SKM-1 treated with dmso at 0.1 percent for 144 hours (cell line): Measurements from ENCODE around the gene DOHH.
"Not testable (repeated sequence)": the region's sequence is repeated elsewhere in the genome, so short reads cannot be mapped to it uniquely, and the experiment has no call there.

Source experiments
- DNase-seq: peaks from one replicate; lab custom pipeline; 2025; ENCODE audit not compliant: unreplicated experiment; lab: John Stamatoyannopoulos, UW

DOHH gene

GRCh38 chr19:3520166-3521103, 20.0 kb upstream of the DOHH start:
- DNase-seq = no peak

DNA sequence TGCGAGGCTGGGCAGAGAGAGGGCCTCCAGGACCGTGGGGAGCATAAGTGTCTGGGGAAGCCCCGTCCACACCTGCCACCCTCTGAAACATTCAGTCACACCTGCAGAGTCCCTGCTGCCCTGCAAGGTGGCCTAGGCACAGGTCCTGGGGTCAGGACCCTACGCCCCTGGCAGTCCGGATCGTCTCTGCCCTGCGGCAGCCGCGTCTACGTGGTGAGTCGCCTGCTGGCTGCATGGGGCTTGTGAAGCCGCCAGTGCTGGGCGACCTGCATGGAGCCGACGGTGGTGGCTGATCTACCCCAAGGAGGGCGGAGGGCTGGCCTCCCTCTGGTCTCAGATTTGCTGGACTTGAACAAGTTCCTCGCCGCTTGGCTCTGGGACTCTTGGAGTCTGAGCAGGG, 18.7 kb upstream of the DOHH start:
- no peak for DNase-seq

GRCh38 chr19:3518659-3519058, 18.2 kb upstream of the DOHH start:
- DNase-seq = no peak

- DNase-seq = no peak
Measured at GRCh38 chr19:3518255-3518654, 17.8 kb upstream of the DOHH start.

DNA sequence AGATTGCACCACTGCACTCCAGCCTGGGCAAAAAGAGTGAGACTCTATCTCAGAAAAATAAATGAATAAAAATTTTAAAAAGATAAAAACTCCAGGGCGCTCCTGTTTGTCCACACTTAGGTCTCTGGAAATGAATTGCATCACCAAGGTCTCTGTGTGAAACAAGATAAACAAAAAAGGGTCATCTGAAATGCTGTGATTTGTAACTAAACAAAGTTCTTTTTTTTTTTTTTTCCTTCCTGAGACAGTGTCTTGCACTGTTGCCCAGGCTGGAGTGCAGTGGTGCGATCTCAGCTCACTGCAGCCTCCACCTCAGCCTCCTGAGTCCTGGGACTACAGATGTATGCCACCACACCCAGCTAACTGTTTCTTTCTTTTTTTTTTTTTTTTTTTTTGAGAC, 17.2 kb upstream of the DOHH start:
- no peak for DNase-seq

DNA sequence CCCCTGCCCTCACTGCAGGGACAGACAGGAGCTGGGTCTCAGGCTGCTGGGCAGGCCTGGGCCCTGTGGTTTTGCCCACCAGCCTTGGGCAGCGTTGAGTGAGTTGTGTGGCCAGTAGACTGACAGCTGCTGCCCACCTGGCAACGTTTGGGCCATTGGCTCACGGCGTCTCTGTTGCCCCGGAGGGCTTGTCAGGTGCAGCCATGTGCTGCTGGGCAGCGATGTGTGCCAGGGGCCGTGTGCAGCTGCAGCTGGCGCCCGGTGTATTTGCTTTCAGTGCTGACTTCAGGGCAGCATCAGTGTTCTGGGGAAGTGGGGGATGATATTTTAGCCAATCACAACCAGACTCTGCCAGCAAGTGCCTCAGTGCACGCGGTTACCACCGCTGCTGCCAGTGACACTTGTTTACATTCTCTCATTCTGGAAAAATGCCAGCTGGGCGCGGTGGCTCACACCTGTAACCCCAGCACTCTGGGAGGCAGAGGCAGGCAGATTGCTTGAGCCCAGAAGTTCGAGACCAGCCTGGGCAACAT, 16.3 kb upstream of the DOHH start:
- DNase-seq = no peak

DNA sequence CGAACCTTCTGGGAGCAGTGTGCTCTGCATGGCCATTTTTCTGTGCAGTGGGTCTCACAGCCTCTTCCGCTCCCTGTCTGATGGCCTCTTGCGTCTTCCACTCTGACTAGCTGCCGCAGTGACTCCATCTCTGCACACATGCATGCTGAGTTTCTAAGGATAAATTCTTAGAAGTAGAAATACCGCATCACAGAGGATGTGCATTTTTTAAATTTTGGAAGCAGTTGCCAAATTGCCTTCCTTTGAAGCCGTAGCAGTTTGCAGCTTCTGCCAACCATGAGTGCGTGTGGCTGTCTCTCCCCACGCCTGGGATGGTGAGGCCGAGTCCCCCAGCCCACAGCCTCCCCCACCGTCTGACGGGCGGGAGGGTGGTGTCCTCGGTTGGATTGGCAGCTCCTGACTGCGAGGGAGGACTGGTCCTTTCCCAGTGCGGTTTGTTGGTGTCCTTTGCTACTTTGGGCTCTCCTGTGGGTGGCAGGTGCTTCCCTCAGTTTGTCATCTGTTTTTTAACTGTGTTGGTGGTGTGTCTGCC, 15.5 kb upstream of the DOHH start:
- no peak for DNase-seq

GRCh38 chr19:3514930-3515329, 14.5 kb upstream of the DOHH start:
- DNase-seq = no peak

DNA sequence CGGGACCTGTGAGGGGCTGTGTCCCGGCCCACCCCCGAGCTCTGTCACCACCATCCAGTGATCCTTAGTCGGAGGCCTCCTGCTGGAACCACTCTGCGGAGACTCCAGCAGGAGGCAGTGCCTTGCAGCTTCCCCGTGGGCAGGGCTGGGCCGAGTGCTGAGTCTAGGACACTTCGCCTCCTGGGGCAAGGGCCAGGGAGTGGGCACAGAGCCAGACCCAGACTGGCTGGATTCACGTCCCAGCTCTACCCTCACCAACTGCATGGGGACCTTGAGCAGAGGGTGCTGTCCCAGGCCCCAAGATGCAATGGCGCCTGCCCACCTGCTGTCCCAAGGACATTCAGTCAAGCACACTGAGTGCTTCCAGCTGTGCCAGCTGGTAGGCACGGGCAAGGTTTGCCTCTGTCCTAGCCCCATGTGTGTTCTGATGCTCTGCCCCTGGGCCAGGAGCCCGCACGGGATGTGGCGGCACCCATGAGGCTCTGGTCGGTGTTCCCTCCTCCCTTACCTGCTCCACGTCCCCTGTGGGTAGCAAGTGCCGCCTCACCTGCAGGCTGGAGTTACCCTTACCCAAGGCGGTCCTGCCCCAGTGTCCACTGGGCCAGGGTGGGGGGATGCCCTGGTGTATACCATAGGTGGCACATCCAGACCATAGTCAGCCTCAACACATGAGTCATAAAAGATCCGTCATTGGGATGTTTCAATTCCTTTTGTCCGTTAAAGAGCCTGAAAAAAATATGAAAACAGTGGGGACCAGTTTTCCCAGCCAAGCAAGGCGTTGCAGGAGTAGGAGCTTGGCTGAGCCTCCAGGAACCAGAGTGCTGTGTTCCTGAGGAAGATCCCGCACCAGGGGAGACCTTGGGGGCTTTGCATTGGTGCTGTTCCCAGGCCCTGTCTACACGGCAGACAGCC, 13.0 kb upstream of the DOHH start:
- no peak for DNase-seq

- DNase-seq = no peak
Measured at GRCh38 chr19:3512562-3513228, 12.2 kb upstream of the DOHH start.

GRCh38 chr19:3511506-3512251, 11.2 kb upstream of the DOHH start:
- no peak for DNase-seq

DNA sequence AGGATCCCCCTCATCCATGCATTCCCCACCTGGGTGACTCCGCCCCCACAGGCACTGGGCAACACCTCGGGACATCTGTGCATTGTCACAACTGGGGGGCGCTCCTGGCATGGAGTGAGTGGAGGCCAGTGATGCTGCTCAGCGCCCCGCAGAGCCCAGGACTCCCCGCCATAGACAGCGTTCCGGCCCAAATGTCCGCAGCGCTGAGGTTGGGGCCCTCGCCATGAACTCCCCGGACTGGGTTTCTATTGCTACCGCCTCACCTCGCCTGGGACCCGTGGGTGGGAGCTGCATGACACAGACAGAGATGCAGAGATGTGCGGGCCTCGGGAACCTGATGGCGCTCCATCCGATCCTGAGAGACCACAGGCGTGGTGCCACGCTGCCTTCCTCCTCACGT, 10.3 kb upstream of the DOHH start:
- no peak for DNase-seq

DNA sequence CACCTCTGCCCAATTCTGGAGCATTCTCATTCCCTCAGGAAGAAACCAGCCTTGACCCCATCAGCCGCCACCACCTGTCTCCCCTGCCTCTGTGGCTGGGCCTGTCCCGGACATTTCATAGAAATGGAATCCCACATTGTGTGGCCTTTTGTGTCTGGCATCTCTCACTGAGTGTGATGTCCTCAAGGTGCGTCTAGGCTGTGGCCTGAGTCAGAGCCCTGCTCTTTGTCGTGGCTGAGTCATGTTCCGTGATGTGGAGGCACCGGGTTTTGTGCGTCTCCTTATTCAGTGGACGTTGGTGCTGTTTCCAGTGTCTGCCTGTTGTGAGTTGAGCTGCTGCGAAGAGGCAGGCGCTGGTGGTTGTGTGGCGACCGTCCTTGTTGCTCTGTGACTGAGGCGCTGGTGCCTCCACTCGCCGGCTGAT, 9.1 kb upstream of the DOHH start:
- DNase-seq = no peak

DNA sequence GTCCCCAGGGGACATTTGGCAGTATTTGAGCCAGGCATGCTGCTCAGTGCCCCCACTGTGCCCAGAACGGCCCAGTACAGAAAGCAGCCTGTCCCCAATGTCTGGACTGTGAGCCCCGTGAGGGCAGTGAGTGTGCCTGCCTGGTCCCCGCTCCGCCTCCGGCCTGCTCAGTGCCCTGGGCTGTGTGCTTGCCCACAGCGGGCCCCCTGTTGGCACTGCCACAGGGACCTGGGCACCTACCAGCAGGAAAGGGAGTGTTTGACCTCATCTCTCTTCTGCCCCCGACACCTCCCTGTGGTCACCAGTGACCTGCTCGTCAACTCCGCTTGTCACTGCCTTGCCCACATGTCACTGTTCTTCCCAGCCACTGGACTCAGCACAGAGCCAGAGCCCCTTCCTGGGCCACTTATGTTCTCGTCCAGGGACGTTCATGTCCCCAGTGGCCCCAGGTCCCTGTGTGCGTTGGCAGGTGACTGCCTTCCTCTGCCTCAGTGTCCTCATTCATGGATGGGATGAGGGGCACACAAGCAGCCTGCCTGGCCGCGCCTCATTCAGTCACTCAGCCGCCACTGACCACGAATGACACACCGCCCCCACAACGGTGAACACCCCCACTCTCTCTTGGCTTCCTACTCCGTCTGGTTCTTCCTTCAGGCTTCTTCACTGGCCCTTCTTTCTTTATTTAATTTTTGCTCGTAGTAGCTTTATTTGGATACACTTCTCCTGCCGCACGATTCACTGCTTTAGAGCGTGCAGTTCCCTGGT, 8.5 kb upstream of the DOHH start:
- no peak for DNase-seq

DNA sequence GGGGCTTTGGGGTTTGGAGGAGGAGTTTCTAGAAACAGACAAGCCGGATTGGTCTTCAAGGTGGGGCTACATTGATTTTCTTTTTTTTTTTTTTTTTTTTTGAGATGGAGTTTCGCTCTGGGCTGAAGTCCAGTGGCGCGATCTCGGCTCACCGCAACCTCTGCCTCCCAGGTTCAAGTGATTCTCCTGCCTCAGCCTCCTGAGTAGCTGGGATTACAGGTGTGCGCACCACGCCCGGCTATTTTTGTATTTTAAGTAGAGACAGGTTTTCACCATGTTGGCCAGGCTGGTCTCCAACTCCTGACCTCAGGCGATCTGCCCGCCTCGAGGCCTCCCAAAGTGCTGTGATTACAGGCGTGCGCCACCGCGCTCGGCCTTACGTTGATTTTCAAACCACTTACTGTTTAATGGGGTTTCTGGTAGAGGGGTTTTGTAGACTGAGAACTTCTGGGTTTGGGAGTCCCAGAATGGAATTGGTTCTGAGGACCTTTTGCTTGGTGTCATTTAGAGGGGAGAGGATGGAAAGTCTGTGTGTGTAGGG, 7.7 kb upstream of the DOHH start:
- DNase-seq = not testable (repeated sequence)

GRCh38 chr19:3507371-3508120, 7.1 kb upstream of the DOHH start:
- DNase-seq = no peak

GRCh38 chr19:3506384-3507340, 6.2 kb upstream of the DOHH start:
- DNase-seq = no peak
